ENCODE results near the gene EGFL8.

The EGFL8 gene

GRCh38 chr6:32179766-32180405 is 15.5 kb downstream of the EGFL8 start:
- TF ChIP-seq CTCF (IDR thresholded peaks at IDR 0.05), result no peak
- H3K27ac ChIP-seq, result peak overlapping the region; percentile 18 to 33
- H3K4me3 ChIP-seq, result no peak overlapping the region
- no peak for DNase-seq (ENCODE audit: low spot score)

- no peak overlapping the region for H3K4me3 ChIP-seq
- peak overlapping the region in 1 of 2 donors; percentile 54 for H3K27ac ChIP-seq
- no peak for TF ChIP-seq CTCF (IDR thresholded peaks at IDR 0.05)
- no peak for DNase-seq (ENCODE audit: low spot score)
These were observed 16.8 kb downstream of the EGFL8 start for GRCh38 chr6:32181148-32181702.

GRCh38 chr6:32181915-32182529 is 17.6 kb downstream of the EGFL8 start:
- H3K27ac ChIP-seq, result peak overlapping the region in 1 of 2 donors; percentile 54
- no peak for TF ChIP-seq CTCF (IDR thresholded peaks at IDR 0.05)
- H3K4me3 ChIP-seq, result no peak overlapping the region
- DNase-seq (ENCODE audit: low spot score), result no peak

- no peak for DNase-seq (ENCODE audit: low spot score)
- Histone ChIP-seq H3K4me3 (no peak overlapping the region), H3K27ac (peak overlapping the region in 1 of 2 donors; percentile 54)
- no peak for TF ChIP-seq CTCF (IDR thresholded peaks at IDR 0.05)
These were observed 18.2 kb downstream of the EGFL8 start for GRCh38 chr6:32182555-32182981.

GRCh38 chr6:32183030-32183429 is 18.6 kb downstream of the EGFL8 start:
- no peak for TF ChIP-seq CTCF (IDR thresholded peaks at IDR 0.05)
- Histone ChIP-seq H3K27ac (peak overlapping the region in 1 of 2 donors; percentile 54), H3K4me3 (no peak overlapping the region)
- DNase-seq (ENCODE audit: low spot score), result no peak

- no peak for TF ChIP-seq CTCF (IDR thresholded peaks at IDR 0.05)
- Histone ChIP-seq H3K27ac (peak overlapping the region in 1 of 2 donors; percentile 54), H3K4me3 (no peak overlapping the region)
- no peak for DNase-seq (ENCODE audit: low spot score)
These were observed 19.2 kb downstream of the EGFL8 start for GRCh38 chr6:32183483-32184083.
